Osteoblast (primary cell): ENCODE data around the gene DHFR2. TPM values are rescaled to one million over a fixed set of nuclear protein-coding genes. Genes with fewer than 3 reads are reported as not detected.
A peak's percentile ranks its signal among the peaks of the same experiment; 100 is the strongest.

Source experiments
- DNase-seq: peaks from one replicate; pipeline ENCODE4 v3.0.0; 2011; ENCODE audit warnings: low spot score, mixed read lengths; ENCODE audit not compliant: insufficient read length; ENCODE audit errors: missing footprints
- H2AFZ ChIP-seq: 2 replicates; pipeline ENCODE4 v1.6.0; 2011; ENCODE audit warnings: mild to moderate bottlenecking, low read length
- H3K27ac ChIP-seq: 2 replicates; pipeline ENCODE4 v1.5.1; 2011; ENCODE audit warnings: mild to moderate bottlenecking, low read depth, low read length, moderate library complexity
- H3K27me3 ChIP-seq: 2 replicates; pipeline ENCODE4 v1.6.0; 2012; ENCODE audit warnings: mild to moderate bottlenecking, control low read depth, inconsistent platforms, low read length, moderate library complexity; ENCODE audit not compliant: insufficient read depth
- H3K36me3 ChIP-seq: 2 replicates; pipeline ENCODE4 v1.5.1; 2011; ENCODE audit warnings: mild to moderate bottlenecking, low read length, control low read depth, moderate library complexity; ENCODE audit not compliant: insufficient read depth
- H3K4me1 ChIP-seq: 2 replicates; pipeline ENCODE4 v1.5.1; 2011; ENCODE audit warnings: mild to moderate bottlenecking, low read length, control low read depth, moderate library complexity; ENCODE audit not compliant: insufficient read depth
- H3K4me2 ChIP-seq: 2 replicates; pipeline ENCODE4 v1.6.0; 2011; ENCODE audit warnings: mild to moderate bottlenecking, low read length; ENCODE audit not compliant: insufficient read depth
- H3K4me3 ChIP-seq: fragments of 200-600 bp; sonication (generic); 3 replicates; pipeline ENCODE4 v1.5.1; 2012; ENCODE audit warnings: mild to moderate bottlenecking, low read length, inconsistent platforms; ENCODE audit not compliant: insufficient read depth
- H3K79me2 ChIP-seq: 2 replicates; pipeline ENCODE4 v1.6.0; 2012; ENCODE audit warnings: mild to moderate bottlenecking, low read length, control low read depth, inconsistent platforms; ENCODE audit not compliant: insufficient read depth
- H3K9me3 ChIP-seq: 2 replicates; pipeline ENCODE4 v1.5.1; 2011; ENCODE audit warnings: low read depth, low read length, control low read depth
- H4K20me1 ChIP-seq: 2 replicates; pipeline ENCODE4 v1.6.0; 2012; ENCODE audit warnings: mild to moderate bottlenecking, low read length, control low read depth; ENCODE audit not compliant: insufficient read depth
- total RNA-seq: library from RNA; depleted of rRNA; stranded (reverse); fragments of >200 nt; gene quantifications from 2 replicates; pipeline ENCODE4 v1.2.3, GENCODE V29; 2012
- TF ChIP-seq, protein P1 (sequence below): IDR thresholded peaks from 2 replicates; pipeline ENCODE4 v1.5.1; 2011; ENCODE audit warnings: mild to moderate bottlenecking, low read depth, low read length, moderate library complexity; ENCODE audit errors: extremely low read depth

The DHFR2 gene
- total RNA-seq, 1 donor, result 4.7 TPM

DNA sequence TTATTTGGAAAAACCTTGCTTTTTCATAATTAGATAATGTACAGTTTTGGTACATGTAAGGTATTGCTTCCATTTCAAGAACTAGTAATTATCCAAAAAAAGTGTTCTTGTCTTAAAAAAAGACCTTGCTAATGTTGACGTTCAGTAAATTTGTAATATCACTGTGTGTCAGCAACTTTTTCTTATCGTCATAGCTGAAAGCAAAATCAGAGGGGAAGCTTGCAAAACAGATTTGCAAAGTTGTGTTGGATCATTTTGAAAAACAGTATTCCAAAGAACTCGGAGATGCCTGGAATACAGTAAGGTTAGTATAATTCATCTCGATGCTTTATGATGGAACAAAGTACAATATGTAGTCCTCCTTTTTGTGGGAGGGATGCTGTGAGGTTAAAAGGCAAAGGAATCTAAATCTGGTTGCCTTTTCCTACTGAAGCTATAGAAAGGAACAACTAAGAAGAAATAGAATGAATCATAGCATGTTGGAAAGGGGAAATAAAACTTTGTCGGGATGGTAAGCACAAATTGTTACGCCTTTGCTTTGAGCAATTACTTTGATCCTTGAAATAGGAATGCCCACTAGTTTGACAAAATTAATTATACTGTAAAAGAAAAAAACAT lies 1.6 kb upstream of the DHFR2 start:
- Histone ChIP-seq H3K27ac (peak overlapping the region; percentile 24), H3K4me3 (peak overlapping the region; percentile 88), H3K36me3 (no peaks in the 10 kb centered on the region), H4K20me1 (no peaks in the 10 kb centered on the region), H3K79me2 (peaks cover 26% of the 10 kb centered on the region), H3K4me1 (peaks cover 20% of the 10 kb centered on the region), H3K4me2 (peak overlapping the region; percentile 94), H3K9me3 (no peaks in the 10 kb centered on the region), H2AFZ (no peak overlapping the region), H3K27me3 (no peaks in the 10 kb centered on the region)
- no peak for DNase-seq
- TF ChIP-seq, protein P1, sequence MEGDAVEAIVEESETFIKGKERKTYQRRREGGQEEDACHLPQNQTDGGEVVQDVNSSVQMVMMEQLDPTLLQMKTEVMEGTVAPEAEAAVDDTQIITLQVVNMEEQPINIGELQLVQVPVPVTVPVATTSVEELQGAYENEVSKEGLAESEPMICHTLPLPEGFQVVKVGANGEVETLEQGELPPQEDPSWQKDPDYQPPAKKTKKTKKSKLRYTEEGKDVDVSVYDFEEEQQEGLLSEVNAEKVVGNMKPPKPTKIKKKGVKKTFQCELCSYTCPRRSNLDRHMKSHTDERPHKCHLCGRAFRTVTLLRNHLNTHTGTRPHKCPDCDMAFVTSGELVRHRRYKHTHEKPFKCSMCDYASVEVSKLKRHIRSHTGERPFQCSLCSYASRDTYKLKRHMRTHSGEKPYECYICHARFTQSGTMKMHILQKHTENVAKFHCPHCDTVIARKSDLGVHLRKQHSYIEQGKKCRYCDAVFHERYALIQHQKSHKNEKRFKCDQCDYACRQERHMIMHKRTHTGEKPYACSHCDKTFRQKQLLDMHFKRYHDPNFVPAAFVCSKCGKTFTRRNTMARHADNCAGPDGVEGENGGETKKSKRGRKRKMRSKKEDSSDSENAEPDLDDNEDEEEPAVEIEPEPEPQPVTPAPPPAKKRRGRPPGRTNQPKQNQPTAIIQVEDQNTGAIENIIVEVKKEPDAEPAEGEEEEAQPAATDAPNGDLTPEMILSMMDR, result no peak

DNA sequence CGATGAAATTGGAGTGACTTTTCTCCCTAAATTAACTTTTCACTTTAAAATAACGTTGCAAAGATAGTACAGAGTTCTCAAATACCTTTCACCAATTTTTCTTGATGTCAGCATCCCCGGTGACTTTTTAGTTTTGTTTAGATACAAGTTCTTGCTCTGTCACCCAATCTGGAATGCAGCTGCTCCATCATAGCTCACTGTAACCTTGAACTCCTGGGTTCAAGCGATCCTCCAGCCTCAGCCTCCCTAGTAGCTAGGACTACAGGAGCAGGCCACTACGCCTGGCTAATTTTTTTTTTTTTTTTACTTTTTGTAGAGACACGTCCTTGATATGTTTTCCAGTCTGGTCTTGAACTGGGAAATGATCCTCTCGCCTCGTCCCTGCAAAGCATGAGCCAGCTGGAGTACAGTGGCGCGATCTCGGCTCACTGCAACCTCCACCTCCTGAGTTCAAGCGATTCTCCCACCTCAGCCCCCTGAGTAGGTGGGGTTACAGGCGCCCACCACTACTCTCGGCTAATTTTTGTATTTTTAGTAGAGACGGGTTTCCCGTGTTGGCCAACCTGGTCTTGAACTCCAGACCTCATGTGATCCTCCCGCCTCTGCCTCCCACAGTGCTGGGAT lies 892 bp upstream of the DHFR2 start:
- peaks cover 15% of the 10 kb centered on the region for H3K4me1 ChIP-seq
- peak overlapping the region; percentile 94 for H3K4me2 ChIP-seq
- DNase-seq, result no peak
- H3K27me3 ChIP-seq, result no peaks in the 10 kb centered on the region
- peaks cover 26% of the 10 kb centered on the region for H3K79me2 ChIP-seq
- H4K20me1 ChIP-seq, result no peaks in the 10 kb centered on the region
- peak overlapping the region; percentile 88 for H3K4me3 ChIP-seq
- TF ChIP-seq, protein P1, result no peak
- no peaks in the 10 kb centered on the region for H3K36me3 ChIP-seq
- peak overlapping the region; percentile 99 for H3K27ac ChIP-seq
- H3K9me3 ChIP-seq, result no peaks in the 10 kb centered on the region
- H2AFZ ChIP-seq, result peak overlapping the region; percentile 94

DNA sequence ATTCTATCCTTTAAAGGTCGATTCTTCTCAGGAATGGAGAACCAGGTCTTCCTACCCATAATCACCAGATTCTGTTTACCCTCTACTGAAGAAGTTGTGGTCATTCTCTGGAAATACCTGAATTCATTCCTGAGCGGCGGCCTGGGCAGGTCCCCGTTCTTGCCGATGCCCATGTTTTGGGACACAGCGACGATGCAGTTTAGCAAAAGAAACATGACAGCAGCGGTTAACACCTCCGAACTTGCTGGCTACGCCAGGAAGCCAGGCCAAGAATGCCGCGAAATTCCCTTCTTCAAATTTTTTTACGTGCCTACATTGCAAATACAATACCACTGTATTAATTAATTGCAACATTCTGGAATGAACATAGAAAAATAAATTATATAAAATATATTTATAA lies 1.4 kb downstream of the DHFR2 start:
- no peak for DNase-seq

DNA sequence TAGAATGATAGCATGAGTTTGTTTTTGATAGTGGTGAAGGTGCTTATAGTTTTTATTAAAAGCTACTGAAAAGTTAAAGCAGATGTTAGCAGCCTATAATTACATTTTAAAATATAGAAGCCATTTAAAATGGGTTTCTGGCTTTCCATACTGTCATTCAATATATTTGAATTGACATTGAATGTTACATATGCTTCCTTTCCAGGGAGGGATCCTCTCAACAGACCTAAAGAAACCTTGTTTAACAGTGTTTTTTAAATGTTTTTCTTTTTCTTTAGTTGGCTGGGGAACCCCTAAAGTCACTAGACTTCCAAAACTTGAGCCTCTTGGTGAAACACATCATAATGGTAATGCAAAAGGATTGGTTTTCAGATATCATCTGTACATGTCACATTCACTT lies 12.2 kb downstream of the DHFR2 start:
- Histone ChIP-seq H3K27me3 (no peaks in the 10 kb centered on the region), H3K79me2 (no peaks in the 10 kb centered on the region), H3K9me3 (no peaks in the 10 kb centered on the region), H2AFZ (no peak overlapping the region), H3K27ac (no peak overlapping the region), H3K4me2 (no peak overlapping the region), H3K36me3 (peaks cover 7% of the 10 kb centered on the region), H3K4me3 (no peak overlapping the region), H3K4me1 (no peaks in the 10 kb centered on the region), H4K20me1 (no peaks in the 10 kb centered on the region)
- DNase-seq, result no peak
- TF ChIP-seq, protein P1, result no peak

More for the DNA sequence above, 1.4 kb downstream of the DHFR2 start:
- Histone ChIP-seq H3K9me3 (no peaks in the 10 kb centered on the region), H3K27me3 (no peaks in the 10 kb centered on the region), H2AFZ (no peak overlapping the region), H3K4me3 (no peak overlapping the region), H3K79me2 (peaks cover 20% of the 10 kb centered on the region), H3K4me1 (peaks cover 15% of the 10 kb centered on the region), H4K20me1 (no peaks in the 10 kb centered on the region), H3K27ac (no peak overlapping the region), H3K36me3 (no peaks in the 10 kb centered on the region), H3K4me2 (no peak overlapping the region)
- TF ChIP-seq, protein P1, result no peak
